Right lobe of liver (tissue), 6 donors: ENCODE results near the gene PPP1R12B. TPM values are rescaled to one million over a fixed set of nuclear protein-coding genes. Genes with fewer than 3 reads are reported as not detected.
"Not testable (repeated sequence)": the region's sequence is repeated elsewhere in the genome, so short reads cannot be mapped to it uniquely, and the experiment has no call there.

Experiments used
- ATAC-seq, 4 donors: fragments of 200-7000 bp; cut with Tn5 transposase; one replicate each; pipeline ENCODE4 v1.9.1; 2020; ENCODE audit warnings: mild to moderate bottlenecking in 4 of 4, moderate library complexity in 4 of 4
- DNase-seq, 3 donors: peaks; one replicate each; pipeline ENCODE4 v3.0.0-alpha.2; 2020
- H3K27ac ChIP-seq, 3 donors: fragments of 200-600 bp; one replicate each; pipeline ENCODE4 v1.8.0; 2022
- H3K27me3 ChIP-seq, 2 donors: fragments of 200-600 bp; one replicate each; pipeline ENCODE4 v1.8.0; 2022
- H3K36me3 ChIP-seq, 4 donors: fragments of 200-600 bp; sonication (generic) in 1 of 4; one replicate each; pipeline versions ENCODE4 v1.5.1 to v1.8.0; 2017 to 2022; ENCODE audit warnings: control low read depth in 1 of 4
- H3K4me1 ChIP-seq, 4 donors: fragments of 200-600 bp; sonication (generic) in 1 of 4; one replicate each; pipeline versions ENCODE4 v1.5.1 to v1.8.0; 2017 to 2022; ENCODE audit warnings: control low read depth in 1 of 4
- H3K4me3 ChIP-seq, 3 donors: fragments of 200-600 bp; one replicate each; pipeline ENCODE4 v1.8.0; 2022
- H3K9me3 ChIP-seq, 4 donors: fragments of 200-600 bp; sonication (generic) in 1 of 4; one replicate each; pipeline versions ENCODE4 v1.5.1 to v1.8.0; 2017 to 2022; ENCODE audit warnings: control low read depth in 1 of 4
- CTCF ChIP-seq, 4 donors: fragments of 200-600 bp in 3 of 4; fragments of 450-650 bp in 1 of 4; IDR thresholded peaks; one replicate each; pipeline versions ENCODE4 v1.5.1 to v1.8.0; 2016 to 2022; ENCODE audit warnings: antibody characterized with exemption in 4 of 4, mild to moderate bottlenecking in 2 of 4
- POLR2A ChIP-seq: fragments of 450-650 bp; IDR thresholded peaks from one replicate; pipeline ENCODE4 v1.6.1; 2017; ENCODE audit warnings: antibody characterized with exemption, mild to moderate bottlenecking
- WGBS: methylation state at CpG from one replicate; pipeline ENCODE4 v1.1.6; 2018; ENCODE audit warnings: low coverage, low lambda C conversion rate; ENCODE audit not compliant: insufficient coverage; ENCODE audit errors: missing lambda C conversion rate; 5-methylcytosine and 5-hydroxymethylcytosine counted together
- intact Hi-C, 2 donors: fragments of 100-400 bp; cut with DNase I; formaldehyde crosslinking; loops; one replicate each; pipeline versions ENCODE4 v1.11.2 to v1.14.1; 2022
- total RNA-seq, 6 experiments: library from RNA; depleted of rRNA in 2 of 6; stranded (reverse); fragments of >200 nt in 2 of 6; fragmentation: NEBNext Ultra II Directional in 3 of 6; extraction: Animal tissue kit (Norgen Biotek cat#: 25700) in 3 of 6; gene quantifications; one replicate each; pipeline versions ENCODE4 v1.1.0 to v1.2.4, GENCODE V29; 2016 to 2023
- donor health status: DM: no; HTN: yes; CAD: no.
- donor health status: DM: no; HTN: no; CAD: no.
- donor health status: DM: no; HTN: no; CAD: no.
- donor health status: DM: no; HTN: yes; CAD: no.
- donor health status: DM: no; HTN: yes; CAD: no.

The PPP1R12B gene
- total RNA-seq, 6 experiments from 2014 or later, result 13.7 to 22.2 (median 16.6) TPM

GRCh38 chr1:202546377-202546776, 197.9 kb downstream of the PPP1R12B start:
- ATAC-seq (peak; percentile 64 to 74 (median 67)), DNase-seq (peak in 1 of 3 donors; percentile 51)
- H3K27me3 ChIP-seq, intact Hi-C loops, H3K4me3 ChIP-seq, H3K9me3 ChIP-seq, H3K36me3 ChIP-seq: not testable (repeated sequence)
- Histone ChIP-seq H3K27ac (peak overlapping the region; percentile 63 to 74 (median 74)), H3K4me1 (peaks cover 0 to 24% (median 9%) of the 10 kb centered on the region in 4 donors)
- 25% methylated on average over 3 of the region's 3 CpGs for WGBS

- H3K9me3 ChIP-seq, H3K4me3 ChIP-seq, intact Hi-C loops, H3K27me3 ChIP-seq, H3K36me3 ChIP-seq, DNase-seq: not testable (repeated sequence)
- ATAC-seq, result peak in 1 of 4 donors; percentile 7
- WGBS, result 72% methylated on average over 3 of the region's 3 CpGs
- Histone ChIP-seq H3K27ac (peak overlapping the region; percentile 63 to 74 (median 74)), H3K4me1 (peaks cover 0 to 24% (median 9%) of the 10 kb centered on the region in 4 donors)
Observed at GRCh38 chr1:202546796-202547195, 198.3 kb downstream of the PPP1R12B start.

GRCh38 chr1:202547215-202547614, 198.7 kb downstream of the PPP1R12B start:
- no peak overlapping the region for H3K4me3 ChIP-seq
- no peaks in the 10 kb centered on the region for H3K9me3 ChIP-seq
- ATAC-seq (peak; percentile 37 to 61 (median 40)), DNase-seq (no peak)
- H3K36me3 ChIP-seq, result no peaks in the 10 kb centered on the region
- H3K27ac ChIP-seq, result peak overlapping the region in 1 of 3 donors; percentile 63
- H3K27me3 ChIP-seq, result no peaks in the 10 kb centered on the region
- intact Hi-C loops, result no loop called here
- H3K4me1 ChIP-seq, result peaks cover 0 to 24% (median 9%) of the 10 kb centered on the region in 4 donors
- TF ChIP-seq POLR2A (no peak), CTCF (IDR thresholded peaks at IDR 0.05) (no peak)

GRCh38 chr1:202550088-202550487, 201.6 kb downstream of the PPP1R12B start:
- H3K4me3 ChIP-seq, DNase-seq, H3K27ac ChIP-seq, H3K27me3 ChIP-seq, intact Hi-C loops, H3K36me3 ChIP-seq, ATAC-seq, H3K9me3 ChIP-seq: not testable (repeated sequence)
- H3K4me1 ChIP-seq, result peaks cover 0 to 43% (median 13%) of the 10 kb centered on the region in 4 donors
- 92% methylated on average over 1 of the region's 1 CpG for WGBS

GRCh38 chr1:202551683-202552082, 203.2 kb downstream of the PPP1R12B start:
- H3K4me3 ChIP-seq, result no peak overlapping the region
- WGBS, result 62% methylated on average over 3 of the region's 3 CpGs
- ATAC-seq (peak in 2 of 4 donors; percentile 14 to 37), DNase-seq (no peak)
- H3K27ac ChIP-seq, result no peak overlapping the region
- H3K27me3 ChIP-seq, result no peaks in the 10 kb centered on the region
- TF ChIP-seq CTCF (IDR thresholded peaks at IDR 0.05) (no peak), POLR2A (no peak)
- no peaks in the 10 kb centered on the region for H3K36me3 ChIP-seq
- H3K9me3 ChIP-seq, result no peaks in the 10 kb centered on the region
- intact Hi-C loops, result no loop called here
- H3K4me1 ChIP-seq, result peaks cover 0 to 29% (median 5%) of the 10 kb centered on the region in 4 donors

GRCh38 chr1:202552615-202553014, 204.1 kb downstream of the PPP1R12B start:
- DNase-seq, H3K4me3 ChIP-seq, H3K36me3 ChIP-seq, H3K9me3 ChIP-seq, intact Hi-C loops, H3K27me3 ChIP-seq: not testable (repeated sequence)
- H3K4me1 ChIP-seq, result peaks cover 0 to 20% (median 5%) of the 10 kb centered on the region in 4 donors
- peak overlapping the region in 1 of 3 donors; percentile 18 for H3K27ac ChIP-seq
- ATAC-seq, result peak in 1 of 4 donors; percentile 23

GRCh38 chr1:202553078-202553477, 204.6 kb downstream of the PPP1R12B start:
- H3K9me3 ChIP-seq, DNase-seq, intact Hi-C loops, H3K36me3 ChIP-seq, H3K27me3 ChIP-seq, ATAC-seq, H3K4me3 ChIP-seq: not testable (repeated sequence)
- Histone ChIP-seq H3K4me1 (peaks cover 0 to 18% (median 7%) of the 10 kb centered on the region in 4 donors), H3K27ac (peak overlapping the region in 1 of 3 donors; percentile 18)
- 88% methylated on average over 1 of the region's 1 CpG for WGBS
